HepG2 (cell line): ENCODE data around the gene BAIAP2L2. TPM values are rescaled to one million over a fixed set of nuclear protein-coding genes. Genes with fewer than 3 reads are reported as not detected.

Experiments
- ATAC-seq: fragments of 200-7000 bp; cut with Tn5 transposase; 3 replicates; pipeline ENCODE4 v1.9.1; 2020; ENCODE audit warnings: mild to moderate bottlenecking, moderate library complexity
- BruUV-seq: library from RNA; stranded (reverse); fragments of 400-500 nt; replicated peaks from 2 replicates; lab custom pipeline; 2021; lab: Mats Ljungman, UMichigan
- CTCF ChIA-PET: fragments of 300-600 bp; formaldehyde crosslinking; extraction: SDS; loops from one replicate; lab custom pipeline; 2021; ENCODE audit warnings: low total read pairs, inconsistent platforms, low intra/inter-chr PET ratio; lab: Yijun Ruan, JAX
- POLR2A ChIA-PET: fragments of 350-600 bp; sonication (Branson Sonifier 250); formaldehyde crosslinking; loops from one replicate; lab custom pipeline; 2020; ENCODE audit warnings: antibody characterized with exemption, inconsistent platforms; lab: Yijun Ruan, JAX
- DNase-seq: peaks from one replicate; pipeline ENCODE4 v3.0.0-alpha.2; 2015; ENCODE audit warnings: low spot score
- FAIRE-seq: peaks from 3 replicates; lab custom pipeline; 2011; peaks lifted over from hg19 to GRCh38; lab: Jason Lieb, UNC
- H2AFZ ChIP-seq: one replicate; pipeline ENCODE4 v1.6.1; 2011; ENCODE audit warnings: low read length, inconsistent platforms
- H3K27ac ChIP-seq: fragments of 300-600 bp; 3 replicates; pipeline ENCODE4 v1.8.0; 2011; ENCODE audit warnings: mixed run types, mild to moderate bottlenecking, mixed read lengths, low read length, inconsistent platforms; ENCODE audit not compliant: insufficient read depth; ENCODE audit errors: extremely low read length
- H3K27me3 ChIP-seq, 2 experiments: fragments of 200-600 bp in 1 of 2; 2 replicates in 1 of 2; 3 replicates in 1 of 2; pipeline versions ENCODE4 v1.6.0 to v1.8.0; 2011; ENCODE audit warnings: low read length in 2 of 2, mild to moderate bottlenecking in 2 of 2, moderate library complexity in 2 of 2, inconsistent platforms in 1 of 2; ENCODE audit not compliant: insufficient read depth in 2 of 2, control insufficient read depth in 1 of 2
- H3K36me3 ChIP-seq, 2 experiments: fragments of 200-600 bp in 1 of 2; replicated peaks in 1 of 2; 2 replicates in 1 of 2; 3 replicates in 1 of 2; pipeline versions ENCODE4 v1.5.1 to v1.8.0; 2011; ENCODE audit warnings: low read length in 2 of 2, inconsistent platforms in 1 of 2; ENCODE audit not compliant: insufficient read depth in 2 of 2, control insufficient read depth in 1 of 2
- H3K4me1 ChIP-seq: 2 replicates; pipeline ENCODE4 v1.5.1; 2012; ENCODE audit warnings: low read length, inconsistent platforms; ENCODE audit not compliant: insufficient read depth
- H3K4me2 ChIP-seq: 2 replicates; pipeline ENCODE4 v1.6.0; 2011; ENCODE audit warnings: low read depth, low read length, inconsistent platforms
- H3K4me3 ChIP-seq, 3 experiments: fragments of 200-600 bp in 1 of 3; sonication (generic), shearing (Covaris generic) in 1 of 3; replicated peaks in 1 of 3; 2 replicates each; pipeline ENCODE4 v1.5.1; 2011 to 2016; ENCODE audit warnings: low read length in 3 of 3, inconsistent platforms in 2 of 3, low read depth in 2 of 3, mild to moderate bottlenecking in 2 of 3, control low read depth in 1 of 3, mixed read lengths in 1 of 3; ENCODE audit not compliant: insufficient read depth in 1 of 3
- H3K79me2 ChIP-seq: one replicate; pipeline ENCODE4 v1.6.1; 2011; ENCODE audit warnings: low read length, inconsistent platforms; ENCODE audit not compliant: insufficient read depth
- H3K9ac ChIP-seq: 2 replicates; pipeline ENCODE4 v1.6.0; 2011; ENCODE audit warnings: mild to moderate bottlenecking, low read depth, low read length, inconsistent platforms; ENCODE audit not compliant: insufficient read depth
- H3K9me3 ChIP-seq: 2 replicates; pipeline ENCODE4 v1.5.1; 2012; ENCODE audit warnings: mild to moderate bottlenecking, low read length
- H4K20me1 ChIP-seq: 2 replicates; pipeline ENCODE4 v1.6.0; 2011; ENCODE audit warnings: inconsistent platforms, mild to moderate bottlenecking, low read length, moderate library complexity; ENCODE audit not compliant: insufficient read depth
- DMTF1 ChIP-seq: sonication (generic); formaldehyde crosslinking; IDR thresholded peaks from 2 replicates; pipeline ENCODE4 v1.4.0; 2020; ENCODE audit warnings: mild to moderate bottlenecking, missing genetic modification reagents
- JUND ChIP-seq: sonication (generic); formaldehyde crosslinking; IDR thresholded peaks from 2 replicates; pipeline ENCODE4 v1.8.0; 2022; ENCODE audit warnings: mild to moderate bottlenecking, missing genetic modification reagents
- ZKSCAN8 ChIP-seq: IDR thresholded peaks from 2 replicates; pipeline ENCODE4 v1.6.1; 2016; ENCODE audit warnings: borderline replicate concordance, missing genetic modification reagents, missing compliant biosample characterization
- ZNF354B ChIP-seq: sonication (generic); formaldehyde crosslinking; IDR thresholded peaks from 2 replicates; pipeline ENCODE4 v1.8.0; 2022; ENCODE audit warnings: mild to moderate bottlenecking, missing genetic modification reagents
- ZNF512B ChIP-seq: sonication (generic); formaldehyde crosslinking; IDR thresholded peaks from 2 replicates; pipeline ENCODE4 v1.5.1; 2020; ENCODE audit warnings: missing genetic modification reagents, mild to moderate bottlenecking, borderline replicate concordance
- ZNF687 ChIP-seq: sonication (generic); formaldehyde crosslinking; IDR thresholded peaks from 2 replicates; pipeline ENCODE4 v1.5.1; 2020; ENCODE audit warnings: mild to moderate bottlenecking, missing genetic modification reagents, moderate library complexity
- ZXDC ChIP-seq: sonication (generic); formaldehyde crosslinking; IDR thresholded peaks from 2 replicates; pipeline ENCODE4 v1.5.0; 2020; ENCODE audit warnings: mild to moderate bottlenecking, missing genetic modification reagents
- WGBS: methylation state at CpG from one replicate; pipeline ENCODE4 v1.1.6; 2017; ENCODE audit warnings: low lambda C conversion rate; 5-methylcytosine and 5-hydroxymethylcytosine counted together
- in situ Hi-C: cut with HindIII; loops from 2 replicates; pipeline ENCODE4 v1.10.0; 2017; ENCODE audit warnings: low pct_unique_long_range_greater_than_20kb; ENCODE audit not compliant: extremely low pct_ligation_motif_present
- intact Hi-C: fragments of 100-400 bp; cut with micrococcal nuclease; formaldehyde crosslinking; loops from one replicate; pipeline ENCODE4 v1.10.0; 2022; ENCODE audit not compliant: unreplicated experiment
- polyA plus RNA-seq, 8 experiments: library from polyadenylated mRNA; depleted of rRNA in 3 of 8; stranded (reverse) in 7 of 8; unstranded in 1 of 8; fragments of >200 nt; fragmentation: Illumina TruSeq in 4 of 8; extraction: Trizol in 4 of 8; gene quantifications; 2 replicates each; pipeline versions ENCODE4 v1.2.1 to v1.2.3, GENCODE V29; 2011 to 2016; ENCODE audit warnings: low read depth in 4 of 8, missing spikeins in 1 of 8, mixed read lengths in 1 of 8; ENCODE audit not compliant: insufficient read depth in 1 of 8
- total RNA-seq, 5 experiments: library from RNA; depleted of rRNA; stranded (reverse); fragments of >200 nt; fragmentation: Illumina TruSeq; extraction: Trizol; gene quantifications; 2 replicates each; pipeline ENCODE4 v1.2.3, GENCODE V29; 2016; ENCODE audit warnings: low read depth in 1 of 5

Gene BAIAP2L2
- total and polyA plus RNA-seq, 2 of the 13 experiments (the other 11 are each of a cell fraction or from before 2014, with no cell fraction given) = 4.4 to 7.5 TPM

GRCh38 chr22:38038890-38039812 lies 71.3 kb downstream of the BAIAP2L2 start:
- Histone ChIP-seq H3K4me3 (no peak overlapping the region), H3K4me2 (no peak overlapping the region), H3K36me3 (no peaks in the 10 kb centered on the region), H3K9ac (no peak overlapping the region), H3K9me3 (no peaks in the 10 kb centered on the region), H3K27ac (no peak overlapping the region), H3K79me2 (no peaks in the 10 kb centered on the region), H3K27me3 (peaks cover 1 to 36% of the 10 kb centered on the region in 2 experiments; a peak in 3 of 5 replicates), H4K20me1 (no peaks in the 10 kb centered on the region), H3K4me1 (peaks cover 55% of the 10 kb centered on the region), H2AFZ (no peak overlapping the region)
- no TSS peak for BruUV-seq
- FAIRE-seq (no peak), DNase-seq (no peak), ATAC-seq (no peak)
- CTCF ChIA-PET = no interaction called here
- POLR2A ChIA-PET = no interaction called here
- in situ Hi-C loops (no loop called here), intact Hi-C loops (no loop called here)
- WGBS = 72% methylated on average over 21 of the region's 46 CpGs
- no peak for TF ChIP-seq JUND (CRISPR knock-in tag)
- TF ChIP-seq ZNF354B (CRISPR knock-in tag) = no peak
- TF ChIP-seq DMTF1 = no peak
- peak; percentile 14; the same call in 1 of the 2 replicates for TF ChIP-seq ZNF687 (CRISPR knock-in tag)
- no peak for TF ChIP-seq ZXDC (CRISPR knock-in tag)
- no peak for TF ChIP-seq ZNF512B
- no peak for TF ChIP-seq ZKSCAN8 (CRISPR knock-in tag)
